ENCODE results near the gene GABARAP.
A peak's percentile ranks its signal among the peaks of the same experiment; 100 is the strongest.

GABARAP gene

GRCh38 chr17:7221278-7222092 lies 20.8 kb downstream of the GABARAP start:
- DNase-seq = no peak

DNA sequence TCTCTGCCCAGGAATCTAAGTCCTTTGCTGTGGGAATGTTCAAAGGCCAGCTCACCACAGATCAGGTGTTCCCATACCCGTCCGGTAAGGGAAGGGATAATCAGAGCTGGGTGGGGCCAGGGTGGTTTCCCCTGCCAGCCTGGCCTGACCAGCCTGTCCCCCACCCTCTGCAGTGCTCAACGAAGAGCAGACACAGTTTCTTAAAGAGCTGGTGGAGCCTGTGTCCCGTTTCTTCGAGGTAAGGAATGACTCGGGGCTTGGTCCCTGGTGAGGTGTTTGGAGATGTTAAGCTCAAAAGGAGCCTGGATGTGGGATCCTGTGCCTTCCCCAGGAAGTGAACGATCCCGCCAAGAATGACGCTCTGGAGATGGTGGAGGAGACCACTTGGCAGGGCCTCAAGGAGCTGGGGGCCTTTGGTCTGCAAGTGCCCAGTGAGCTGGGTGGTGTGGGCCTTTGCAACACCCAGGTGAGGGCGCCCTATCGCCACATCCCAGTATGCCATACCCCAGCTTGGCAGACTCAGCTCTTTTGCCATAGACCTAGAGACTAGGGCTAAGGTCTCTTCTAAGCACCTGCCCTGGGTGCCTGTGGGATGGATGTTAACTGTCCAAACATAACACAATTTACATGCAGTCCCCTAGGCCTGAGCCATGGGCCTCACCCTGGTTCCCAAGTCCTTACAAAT lies 21.5 kb downstream of the GABARAP start:
- peak; percentile 43 for DNase-seq

DNA sequence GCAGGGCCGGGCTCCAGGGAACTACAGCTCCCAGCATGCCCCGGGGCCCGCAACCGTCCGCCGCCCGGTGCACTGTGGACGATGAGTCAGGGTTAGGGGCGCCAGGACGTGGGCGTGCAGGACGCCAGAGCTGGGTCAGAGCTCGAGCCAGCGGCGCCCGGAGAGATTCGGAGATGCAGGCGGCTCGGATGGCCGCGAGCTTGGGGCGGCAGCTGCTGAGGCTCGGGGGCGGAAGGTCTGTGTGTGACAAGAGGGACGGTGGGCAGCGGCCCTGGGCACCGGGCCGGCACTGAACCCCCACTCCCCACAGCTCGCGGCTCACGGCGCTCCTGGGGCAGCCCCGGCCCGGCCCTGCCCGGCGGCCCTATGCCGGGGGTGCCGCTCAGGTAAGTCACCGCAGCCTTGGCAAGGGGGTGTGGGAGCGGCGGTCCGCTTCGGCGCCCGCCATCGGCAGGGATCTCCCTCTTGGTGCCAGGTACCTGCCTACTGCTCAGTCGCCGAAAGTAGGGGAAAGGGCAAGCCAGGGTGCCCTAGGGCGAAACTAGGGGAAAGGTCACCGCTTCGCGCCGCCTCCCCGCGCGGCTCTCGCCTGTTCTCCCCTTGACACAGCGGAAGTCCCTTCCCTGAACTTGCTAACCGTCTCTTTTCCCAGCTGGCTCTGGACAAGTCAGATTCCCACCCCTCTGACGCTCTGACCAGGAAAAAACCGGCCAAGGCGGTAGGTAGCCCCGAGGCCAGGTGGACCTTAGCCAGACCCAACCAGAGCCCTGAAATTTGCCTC lies 22.2 kb downstream of the GABARAP start, which contains the start of the genes ACADVL and DLG4:
Gene ACADVL (plus strand): TSS at position 127 of the 781 bp plus-strand sequence. CDS start 47 bp downstream, at position 174.
Gene DLG4 (minus strand): TSS at position 25 of the 781 bp plus-strand sequence.
- DNase-seq = peak; percentile 61

- DNase-seq = no peak
Observed at GRCh38 chr17:7219229-7219811, 22.9 kb downstream of the GABARAP start.

- DNase-seq = no peak
Observed at GRCh38 chr17:7218758-7219157, 23.5 kb downstream of the GABARAP start.

DNA sequence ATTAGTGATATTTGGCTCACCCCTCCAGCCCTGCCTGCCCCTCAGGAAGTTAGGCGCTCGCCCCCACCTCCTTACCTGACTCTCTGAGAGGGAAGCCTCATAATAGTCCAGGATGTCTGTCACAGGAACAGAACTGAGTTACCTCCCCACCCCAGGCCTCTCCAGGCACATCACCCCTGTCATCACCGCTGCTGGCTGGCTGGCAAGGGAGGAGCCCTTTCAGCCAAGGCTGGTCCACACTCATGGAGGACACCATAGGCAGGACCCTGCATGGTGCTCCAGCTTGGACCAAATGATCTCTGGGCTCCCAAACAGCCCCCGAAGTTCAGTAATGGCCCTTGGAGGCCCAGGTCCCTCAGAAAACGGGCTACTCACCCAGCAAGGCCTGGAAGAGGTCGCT lies 24.1 kb downstream of the GABARAP start:
- no peak for DNase-seq

- no peak for DNase-seq
Observed at GRCh38 chr17:7217113-7217987, 24.9 kb downstream of the GABARAP start.

DNA sequence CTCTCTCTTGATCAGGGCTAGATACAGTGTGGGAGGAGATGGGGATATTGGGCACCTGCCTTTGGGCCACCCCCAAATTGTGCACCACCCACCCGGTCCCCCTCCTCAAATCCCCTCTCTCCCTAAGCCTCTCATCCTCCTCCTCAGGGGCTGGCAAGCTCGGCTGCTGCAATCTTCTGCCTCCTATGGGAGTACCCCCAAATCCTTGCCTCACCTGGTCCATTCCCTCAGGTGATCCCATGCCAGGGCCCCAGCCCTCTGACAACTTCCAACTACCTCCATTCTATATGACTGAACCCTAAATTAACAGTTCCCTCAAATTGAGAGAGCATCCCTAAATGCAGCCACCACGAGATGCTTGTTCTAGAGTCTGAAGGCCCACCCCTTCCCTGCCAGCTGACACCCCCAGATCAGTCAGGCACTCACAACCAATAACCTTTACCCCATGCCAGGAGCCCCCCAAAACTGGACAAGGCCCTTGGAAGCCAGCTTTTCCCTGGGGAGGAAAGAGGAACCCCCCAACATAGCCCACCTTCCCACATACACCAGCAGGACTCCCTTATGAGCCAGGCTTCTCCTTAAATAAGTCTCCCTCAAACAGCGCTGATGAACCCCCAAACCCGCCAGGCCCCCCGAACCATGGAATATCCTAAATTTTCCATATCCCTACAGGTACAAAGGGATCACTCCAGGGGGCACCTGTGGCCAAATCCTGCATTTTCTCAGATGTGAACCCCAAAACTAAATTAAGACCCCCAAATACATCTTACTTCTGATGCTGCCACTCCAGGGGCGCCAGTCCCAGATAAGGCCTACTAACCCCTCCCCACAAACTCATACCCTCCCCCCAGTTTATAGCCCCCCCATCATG lies 25.8 kb downstream of the GABARAP start:
- DNase-seq = no peak

GRCh38 chr17:7215652-7216180 lies 26.5 kb downstream of the GABARAP start:
- no peak for DNase-seq

- no peak for DNase-seq
Observed at GRCh38 chr17:7215136-7215638, 27.1 kb downstream of the GABARAP start.

- peak; percentile 98 for DNase-seq
Observed at GRCh38 chr17:7214300-7215135, 27.7 kb downstream of the GABARAP start.

GRCh38 chr17:7213895-7214299 lies 28.4 kb downstream of the GABARAP start:
- peak; percentile 42 for DNase-seq

DNA sequence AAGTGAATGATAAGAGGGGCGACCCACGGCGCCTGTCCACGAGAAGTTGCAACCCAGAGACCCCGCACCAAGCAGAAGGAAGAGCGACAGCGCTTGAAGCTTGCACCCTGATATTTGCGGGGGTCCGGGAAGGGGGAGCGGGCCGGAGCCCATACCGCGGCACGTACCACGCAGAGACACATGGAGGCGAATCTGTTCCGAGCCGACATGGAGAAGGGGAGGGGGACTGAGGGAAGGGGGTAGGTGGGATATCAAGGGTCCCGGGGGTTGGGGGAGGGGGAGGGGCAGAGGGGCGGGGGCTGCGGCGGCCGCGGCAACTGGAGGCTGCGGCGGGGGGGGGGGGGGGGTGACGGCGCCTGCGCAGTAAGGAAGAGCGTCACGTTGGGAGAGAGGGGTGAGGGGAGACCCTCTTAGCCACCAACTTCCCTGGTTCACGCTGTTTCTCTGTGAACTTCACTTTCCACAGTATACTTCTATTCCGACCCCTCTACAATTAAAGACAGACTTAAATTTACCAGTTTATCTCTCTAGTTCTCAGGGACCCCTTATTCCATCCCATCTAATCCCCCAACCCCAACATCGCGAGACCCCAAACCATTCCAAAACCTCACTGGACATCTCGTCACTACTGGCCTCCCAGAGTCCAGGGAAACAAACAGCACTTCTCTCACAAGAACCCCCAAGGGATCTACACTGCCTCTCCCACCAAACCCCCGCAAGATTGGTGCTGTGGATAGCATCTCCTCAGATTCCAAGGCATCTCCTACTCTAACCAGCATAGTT lies 30.6 kb downstream of the GABARAP start:
- no peak for DNase-seq

DNA sequence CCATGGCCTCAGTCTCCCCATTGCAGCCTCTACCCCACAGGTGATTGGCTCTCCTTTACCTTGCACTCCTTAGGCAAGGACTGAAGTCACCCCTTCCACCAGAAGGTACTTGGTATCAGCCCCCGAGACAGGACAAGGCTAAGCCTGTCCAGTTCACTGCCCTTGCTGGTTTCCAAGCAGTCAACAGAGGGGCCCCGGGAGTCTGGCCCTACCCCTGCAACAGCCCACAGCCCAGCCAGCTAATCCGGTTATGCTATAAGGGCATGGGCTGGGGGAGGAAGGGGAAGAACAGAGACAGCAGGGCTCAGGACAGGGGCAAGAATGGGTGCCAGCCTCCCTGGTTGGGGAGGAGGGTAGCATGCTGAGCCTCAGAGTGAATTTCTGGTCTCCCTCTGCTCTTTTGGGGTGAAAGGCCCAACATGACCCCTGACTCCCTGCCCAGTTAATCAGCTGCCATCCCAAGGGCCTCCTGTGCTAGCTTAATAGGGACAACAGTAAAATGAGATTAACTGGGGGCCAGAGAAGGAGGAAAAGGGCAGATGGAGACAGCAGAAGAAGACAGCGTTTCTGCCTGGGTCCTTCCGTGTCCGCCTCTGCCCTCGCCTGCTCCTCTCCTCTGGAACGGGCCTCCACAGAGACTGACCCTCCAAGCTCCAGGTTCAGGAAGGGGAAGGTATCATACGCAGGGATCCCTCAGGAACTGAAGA lies 33.3 kb downstream of the GABARAP start:
- DNase-seq = no peak

GRCh38 chr17:7208027-7208571 lies 34.1 kb downstream of the GABARAP start:
- no peak for DNase-seq

- no peak for DNase-seq
Observed at GRCh38 chr17:7207120-7208001, 34.9 kb downstream of the GABARAP start.

DNA sequence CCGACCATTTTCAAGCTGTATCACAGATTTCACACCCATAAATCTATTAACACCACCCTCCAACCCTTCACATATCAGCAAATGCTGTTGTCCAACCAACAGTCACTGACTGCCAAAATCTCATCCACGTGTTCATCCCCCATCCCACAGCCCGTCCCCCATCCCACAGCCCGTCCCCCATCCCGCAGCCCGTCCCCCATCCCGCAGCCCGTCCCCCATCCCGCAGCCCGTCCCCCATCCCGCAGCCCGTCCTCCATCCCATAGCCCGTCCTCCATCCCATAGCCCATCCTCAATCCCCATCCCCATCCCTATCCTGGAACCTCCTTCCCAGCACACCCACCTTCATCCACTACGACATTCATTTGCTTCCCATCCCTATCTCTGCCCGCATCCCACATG lies 36.7 kb downstream of the GABARAP start:
- DNase-seq = no peak

Data from activated T-cell treated with anti-CD3 and anti-CD28 coated beads for 4 hours (primary cell).